H1 (cell line): ENCODE results near the gene CTNND2. TPM values are rescaled to one million over a fixed set of nuclear protein-coding genes. Genes with fewer than 3 reads are reported as not detected.

Experiments used
- CTCF ChIA-PET: fragments of 300-600 bp; sonication (Branson Sonifier 250); formaldehyde crosslinking; loops from one replicate; lab custom pipeline; 2021; ENCODE audit not compliant: partially characterized antibody; lab: Charles Lee
- POLR2A ChIA-PET: fragments of 300-600 bp; sonication (Branson Sonifier 250); formaldehyde crosslinking; loops from one replicate; lab custom pipeline; 2021; ENCODE audit warnings: inconsistent platforms; ENCODE audit not compliant: partially characterized antibody; lab: Charles Lee
- DNase-seq, 2 experiments: peaks; one replicate each; pipeline versions ENCODE4 v3.0.0 to v3.0.0-alpha.2; 2010 to 2022; ENCODE audit warnings: low spot score in 2 of 2, low read depth in 1 of 2, mixed read lengths in 1 of 2
- FAIRE-seq: peaks from 2 replicates; lab custom pipeline; 2011; peaks lifted over from hg19 to GRCh38; lab: Jason Lieb, UNC
- H2AFZ ChIP-seq: 2 replicates; pipeline ENCODE4 v1.8.1; 2012; ENCODE audit warnings: low read length, inconsistent platforms
- H2AK5ac ChIP-seq: 2 replicates; pipeline ENCODE4 v1.6.1; 2013; ENCODE audit warnings: low read depth, low read length
- H2BK120ac ChIP-seq: replicated peaks from 2 replicates; pipeline ENCODE3; 2013; ENCODE audit warnings: low read depth, low read length, inconsistent platforms
- H2BK12ac ChIP-seq: 2 replicates; pipeline ENCODE4 v1.6.1; 2013; ENCODE audit warnings: low read depth, low read length
- H2BK15ac ChIP-seq: 2 replicates; pipeline ENCODE4 v1.6.1; 2013; ENCODE audit warnings: low read length
- H2BK20ac ChIP-seq: 2 replicates; pipeline ENCODE4 v1.6.1; 2013; ENCODE audit warnings: low read length
- H2BK5ac ChIP-seq: 2 replicates; pipeline ENCODE4 v1.6.1; 2013; ENCODE audit warnings: low read depth, low read length
- H3K14ac ChIP-seq: 2 replicates; pipeline ENCODE4 v1.6.1; 2013; ENCODE audit warnings: inconsistent platforms; ENCODE audit not compliant: insufficient read length
- H3K18ac ChIP-seq: 2 replicates; pipeline ENCODE4 v1.6.1; 2013; ENCODE audit warnings: low read length; ENCODE audit errors: extremely low read depth
- H3K23ac ChIP-seq: 2 replicates; pipeline ENCODE4 v1.6.1; 2013; ENCODE audit warnings: inconsistent platforms; ENCODE audit not compliant: insufficient read length
- H3K23me2 ChIP-seq: 2 replicates; pipeline ENCODE4 v1.6.1; 2013; ENCODE audit warnings: low read depth, low read length
- H3K27ac ChIP-seq: 2 replicates; pipeline ENCODE4 v1.6.1; 2011; ENCODE audit warnings: low read depth, low read length, inconsistent platforms
- H3K27me3 ChIP-seq, 4 experiments: replicated peaks in 1 of 4; 1 replicate in 1 of 4; 2 replicates in 3 of 4; pipeline versions ENCODE4 v1.6.1 to v1.8.1; 2011 to 2013; ENCODE audit warnings: low read length in 3 of 4, mild to moderate bottlenecking in 3 of 4, inconsistent platforms in 2 of 4, mixed read lengths in 2 of 4, moderate library complexity in 1 of 4; ENCODE audit not compliant: control insufficient read depth in 3 of 4, insufficient read depth in 3 of 4; ENCODE audit errors: extremely low read depth in 1 of 4
- H3K36me3 ChIP-seq, 4 experiments: 2 replicates each; pipeline versions ENCODE4 v1.6.1 to v1.8.1; 2011 to 2013; ENCODE audit warnings: mild to moderate bottlenecking in 4 of 4, low read length in 3 of 4, moderate library complexity in 2 of 4, control low read depth in 1 of 4, inconsistent platforms in 1 of 4; ENCODE audit not compliant: insufficient read depth in 4 of 4, control insufficient read depth in 2 of 4
- H3K4ac ChIP-seq: replicated peaks from 2 replicates; pipeline ENCODE3; 2013; ENCODE audit warnings: low read length, low read depth, mixed read lengths, inconsistent platforms; ENCODE audit not compliant: insufficient read length
- H3K4me1 ChIP-seq, 4 experiments: replicated peaks in 1 of 4; 1 replicate in 1 of 4; 2 replicates in 3 of 4; pipeline versions ENCODE4 v1.6.1 to v1.8.1; 2011 to 2013; ENCODE audit warnings: low read length in 3 of 4, inconsistent platforms in 2 of 4, mixed read lengths in 1 of 4; ENCODE audit not compliant: insufficient read depth in 4 of 4, control insufficient read depth in 3 of 4
- H3K4me2 ChIP-seq, 2 experiments: 2 replicates each; pipeline versions ENCODE4 v1.6.1 to v1.8.1; 2011 to 2013; ENCODE audit warnings: low read depth in 2 of 2, low read length in 2 of 2, control low read depth in 1 of 2, inconsistent platforms in 1 of 2, mild to moderate bottlenecking in 1 of 2; ENCODE audit not compliant: insufficient read depth in 1 of 2
- H3K4me3 ChIP-seq, 4 experiments: fragments of 200-600, 300-600 bp in 1 of 4; sonication (generic), shearing (Covaris generic), sonication (Bioruptor Twin) in 1 of 4; 2 replicates each; pipeline versions ENCODE4 v1.5.1 to v1.8.1; 2011 to 2016; ENCODE audit warnings: low read length in 4 of 4, low read depth in 3 of 4, control low read depth in 2 of 4, inconsistent platforms in 2 of 4, mild to moderate bottlenecking in 2 of 4, mixed read lengths in 1 of 4, moderate library complexity in 1 of 4; ENCODE audit not compliant: insufficient read depth in 2 of 4; ENCODE audit errors: extremely low read depth in 1 of 4
- H3K56ac ChIP-seq: replicated peaks from 2 replicates; pipeline ENCODE3; 2013; ENCODE audit warnings: low read depth, mild to moderate bottlenecking, mixed read lengths, low read length, inconsistent platforms; ENCODE audit not compliant: insufficient read length
- H3K79me1 ChIP-seq: 2 replicates; pipeline ENCODE4 v1.6.1; 2013; ENCODE audit warnings: low read depth, low read length, control low read depth
- H3K79me2 ChIP-seq, 2 experiments: 2 replicates each; pipeline versions ENCODE4 v1.6.1 to v1.8.1; 2012 to 2013; ENCODE audit warnings: low read length in 2 of 2, mild to moderate bottlenecking in 2 of 2, inconsistent platforms in 1 of 2; ENCODE audit not compliant: insufficient read depth in 2 of 2, control insufficient read depth in 1 of 2
- H3K9ac ChIP-seq, 4 experiments: replicated peaks in 1 of 4; 1 replicate in 1 of 4; 2 replicates in 3 of 4; pipeline versions ENCODE4 v1.6.1 to v1.8.1; 2011 to 2013; ENCODE audit warnings: low read depth in 3 of 4, low read length in 3 of 4, control low read depth in 2 of 4, mild to moderate bottlenecking in 2 of 4, moderate library complexity in 2 of 4, inconsistent platforms in 1 of 4; ENCODE audit errors: extremely low read depth in 1 of 4
- H3K9me3 ChIP-seq, 2 experiments: 2 replicates each; pipeline versions ENCODE4 v1.6.1 to v1.8.1; 2012 to 2013; ENCODE audit warnings: mild to moderate bottlenecking in 2 of 2, moderate library complexity in 2 of 2, control low read depth in 1 of 2, inconsistent platforms in 1 of 2, low read depth in 1 of 2, low read length in 1 of 2, mixed read lengths in 1 of 2; ENCODE audit not compliant: insufficient read depth in 2 of 2
- H4K20me1 ChIP-seq, 2 experiments: replicated peaks in 1 of 2; 2 replicates each; pipeline versions ENCODE3 to v1.8.1; 2011 to 2013; ENCODE audit warnings: inconsistent platforms in 2 of 2, low read length in 2 of 2, mild to moderate bottlenecking in 1 of 2; ENCODE audit not compliant: insufficient read depth in 2 of 2, control insufficient read depth in 1 of 2
- H4K5ac ChIP-seq: 2 replicates; pipeline ENCODE4 v1.6.1; 2013; ENCODE audit warnings: low read length, low read depth, mixed read lengths, inconsistent platforms; ENCODE audit not compliant: insufficient read length
- H4K8ac ChIP-seq: 2 replicates; pipeline ENCODE4 v1.8.0; 2013; ENCODE audit warnings: mild to moderate bottlenecking, moderate library complexity, low read length, inconsistent platforms; ENCODE audit not compliant: insufficient read depth; ENCODE audit errors: extremely low read depth
- H4K91ac ChIP-seq: replicated peaks from 2 replicates; pipeline ENCODE3; 2013; ENCODE audit warnings: low read length, mixed read lengths, inconsistent platforms; ENCODE audit not compliant: insufficient read length
- GABPA ChIP-seq: IDR thresholded peaks from 2 replicates; pipeline ENCODE4 v1.6.1; 2011; ENCODE audit warnings: mild to moderate bottlenecking, low read length, moderate library complexity, borderline replicate concordance; ENCODE audit not compliant: insufficient read depth
- SP1 ChIP-seq: IDR thresholded peaks from 2 replicates; pipeline ENCODE4 v1.6.1; 2011; ENCODE audit warnings: low read depth, low read length
- WGBS, 2 experiments: shearing (Covaris generic) in 1 of 2; methylation state at CpG; one replicate each; pipeline versions ENCODE4 v1.1.6 to v1.1.7; 2013 to 2015; ENCODE audit warnings: low lambda C conversion rate in 2 of 2, mixed read lengths in 2 of 2, inconsistent platforms in 1 of 2, low coverage in 1 of 2, missing lambda C conversion rate in 1 of 2; ENCODE audit not compliant: insufficient replicate concordance in 2 of 2, insufficient coverage in 1 of 2, insufficient read length in 1 of 2; ENCODE audit errors: extremely low coverage in 1 of 2, missing lambda C conversion rate in 1 of 2; 5-methylcytosine and 5-hydroxymethylcytosine counted together
- polyA plus RNA-seq, 7 experiments: library from polyadenylated mRNA; depleted of rRNA in 3 of 7; stranded (reverse) in 5 of 7; unstranded in 2 of 7; fragments of >200 nt in 5 of 7; fragments of 200-250 nt in 2 of 7; gene quantifications; 1 replicate in 5 of 7; 2 replicates in 1 of 7; 4 replicates in 1 of 7; pipeline versions ENCODE4 v1.2.1 to v1.2.3, GENCODE V29; 2011 to 2013; ENCODE audit warnings: missing spikeins in 2 of 7, mixed read lengths in 2 of 7
- total RNA-seq: library from RNA; stranded (reverse); fragmentation: NEBNext Ultra II Directional; extraction: Animal tissue kit (Norgen Biotek cat#: 25700); gene quantifications from 2 replicates; pipeline ENCODE4 v1.2.1, GENCODE V29; 2021
- TF ChIP-seq, protein P1 (sequence below): IDR thresholded peaks from 2 replicates; pipeline ENCODE4 v1.6.1; 2012; ENCODE audit warnings: inconsistent platforms

The CTNND2 gene
- total and polyA plus RNA-seq, 2 of the 8 experiments (the other 6 are each of a cell fraction or from before 2014, with no cell fraction given): 7.4 to 14.2 TPM

DNA sequence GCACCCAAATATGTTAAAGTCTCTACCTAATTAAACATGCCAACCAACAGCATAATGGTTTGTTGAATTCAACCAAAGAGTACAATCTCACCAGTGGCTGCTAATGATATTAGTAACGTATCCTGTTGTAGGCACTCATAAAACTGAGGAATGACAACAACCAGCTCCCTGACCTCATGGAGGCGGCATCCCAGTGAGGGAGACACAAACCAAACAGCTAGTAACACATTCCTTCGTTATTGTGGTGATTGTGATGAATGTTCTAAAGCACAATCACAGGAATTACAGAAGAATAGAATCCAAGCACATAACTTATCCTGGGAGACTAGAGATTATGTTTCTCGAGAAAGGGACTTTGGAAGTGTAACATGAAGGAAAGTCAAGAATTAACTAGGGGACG is 224.6 kb downstream of the CTNND2 start:
- Histone ChIP-seq H3K79me1 (no peaks in the 10 kb centered on the region), H3K18ac (no peak overlapping the region), H2BK5ac (no peak overlapping the region), H4K8ac (no peak overlapping the region), H3K56ac (no peak overlapping the region), H3K4ac (no peak overlapping the region), H4K91ac (no peak overlapping the region), H2AK5ac (no peak overlapping the region), H3K9me3 (no peaks in the 10 kb centered on the region; a peak in 1 of 4 replicates), H2AFZ (no peak overlapping the region), H3K79me2 (no peaks in the 10 kb centered on the region), H2BK120ac (no peak overlapping the region), H3K27me3 (no peaks in the 10 kb centered on the region), H2BK15ac (no peak overlapping the region), H3K36me3 (no peaks in the 10 kb centered on the region), H4K20me1 (no peaks in the 10 kb centered on the region), H3K23ac (no peak overlapping the region), H3K4me1 (0 out of 7 replicates have a peak, but pooled peaks cover 0 to 2% (median 0%) of the 10 kb centered on the region in 4 experiments), H3K27ac (no peak overlapping the region), H2BK12ac (no peak overlapping the region), H3K4me2 (no peak overlapping the region), H3K23me2 (no peaks in the 10 kb centered on the region), H3K4me3 (no peak overlapping the region), H3K14ac (no peak overlapping the region), H4K5ac (no peak overlapping the region), H3K9ac (no peak overlapping the region), H2BK20ac (no peak overlapping the region)
- POLR2A ChIA-PET: no interaction called here
- TF ChIP-seq SP1 (no peak), GABPA (no peak)
- TF ChIP-seq, protein P1, sequence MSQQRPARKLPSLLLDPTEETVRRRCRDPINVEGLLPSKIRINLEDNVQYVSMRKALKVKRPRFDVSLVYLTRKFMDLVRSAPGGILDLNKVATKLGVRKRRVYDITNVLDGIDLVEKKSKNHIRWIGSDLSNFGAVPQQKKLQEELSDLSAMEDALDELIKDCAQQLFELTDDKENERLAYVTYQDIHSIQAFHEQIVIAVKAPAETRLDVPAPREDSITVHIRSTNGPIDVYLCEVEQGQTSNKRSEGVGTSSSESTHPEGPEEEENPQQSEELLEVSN: no peak
- no peak for DNase-seq
- WGBS, 2 experiments: 83% methylated on average over 5 of the region's 5 CpGs; no CpG with 5 or more reads in 1 of the 2 experiments
- no peak for FAIRE-seq
- CTCF ChIA-PET: interaction anchor here (0.6 to 1.0 kb wide), 3 partner anchors 41 to 528 kb away, joined by 3 read pairs; no protein-coding TSS in a partner anchor
